HEK293T (cell line): ENCODE measurements around the gene RAD23B.

ENCODE experiments used
- FOXA1 ChIP-seq: fragments of 450-650 bp; IDR thresholded peaks from 2 replicates; pipeline ENCODE4 v1.6.1; 2016; ENCODE audit warnings: mild to moderate bottlenecking
- FOXK2 ChIP-seq: fragments of 450-650 bp; IDR thresholded peaks from 2 replicates; pipeline ENCODE4 v1.6.1; 2016; ENCODE audit warnings: mild to moderate bottlenecking
- HDGF ChIP-seq: fragments of 450-650 bp; IDR thresholded peaks from 2 replicates; pipeline ENCODE4 v1.6.1; 2017; ENCODE audit warnings: antibody characterized with exemption, borderline replicate concordance
- PKNOX1 ChIP-seq: fragments of 450-650 bp; IDR thresholded peaks from 2 replicates; pipeline ENCODE4 v1.6.1; 2016
- SP1 ChIP-seq: fragments of 450-650 bp; IDR thresholded peaks from 2 replicates; pipeline ENCODE4 v1.6.1; 2017
- SUZ12 ChIP-seq: fragments of 450-650 bp; IDR thresholded peaks from 2 replicates; pipeline ENCODE4 v1.6.1; 2016; ENCODE audit warnings: mild to moderate bottlenecking
- TARDBP ChIP-seq: fragments of 450-650 bp; IDR thresholded peaks from 2 replicates; pipeline ENCODE4 v1.6.1; 2016
- ZNF384 ChIP-seq: fragments of 450-650 bp; IDR thresholded peaks from 2 replicates; pipeline ENCODE4 v1.6.1; 2016

- TF ChIP-seq HDGF = no peak
- no peak for TF ChIP-seq SP1
- no peak for TF ChIP-seq PKNOX1
- no peak for TF ChIP-seq FOXA1
- TF ChIP-seq TARDBP = no peak
- no peak for TF ChIP-seq FOXK2
- no peak for TF ChIP-seq ZNF384
- TF ChIP-seq SUZ12 = no peak
These were observed 16.3 kb upstream of the RAD23B start for GRCh38 chr9:107266624-107267368.
